Measurements from ENCODE around the gene SPDEF.

Gene SPDEF

GRCh38 chr6:34491091-34491430, 65.1 kb downstream of the SPDEF start:
- FAIRE-seq (no peak), DNase-seq (ENCODE audit: extremely low spot score, insufficient read length, low read depth) (no peak)

- no peak for DNase-seq (ENCODE audit: extremely low spot score, insufficient read length, low read depth)
- no peak for FAIRE-seq
Observed at GRCh38 chr6:34490390-34491090, 65.6 kb downstream of the SPDEF start.

GRCh38 chr6:34489207-34489805, 66.8 kb downstream of the SPDEF start:
- FAIRE-seq, result no peak
- DNase-seq (ENCODE audit: extremely low spot score, insufficient read length, low read depth), result no peak

All from GM18507 (cell line).